ES-I3 (cell line): ENCODE measurements around the gene PTPRE.

Source experiments
- H3K36me3 ChIP-seq: 2 replicates; pipeline ENCODE4 v1.6.1; 2013; ENCODE audit warnings: mild to moderate bottlenecking, low read length, control low read depth, moderate library complexity; ENCODE audit not compliant: insufficient read depth
- H3K4me1 ChIP-seq: 2 replicates; pipeline ENCODE4 v1.6.1; 2013; ENCODE audit warnings: mild to moderate bottlenecking, control low read depth, low read length; ENCODE audit not compliant: insufficient read depth
- H3K9ac ChIP-seq: 2 replicates; pipeline ENCODE4 v1.6.1; 2013; ENCODE audit warnings: low read depth, mild to moderate bottlenecking, low read length, moderate library complexity
- H3K9me3 ChIP-seq: 2 replicates; pipeline ENCODE4 v1.6.1; 2013; ENCODE audit warnings: mild to moderate bottlenecking, low read length, moderate library complexity; ENCODE audit not compliant: control insufficient read depth, insufficient read depth

PTPRE gene

DNA sequence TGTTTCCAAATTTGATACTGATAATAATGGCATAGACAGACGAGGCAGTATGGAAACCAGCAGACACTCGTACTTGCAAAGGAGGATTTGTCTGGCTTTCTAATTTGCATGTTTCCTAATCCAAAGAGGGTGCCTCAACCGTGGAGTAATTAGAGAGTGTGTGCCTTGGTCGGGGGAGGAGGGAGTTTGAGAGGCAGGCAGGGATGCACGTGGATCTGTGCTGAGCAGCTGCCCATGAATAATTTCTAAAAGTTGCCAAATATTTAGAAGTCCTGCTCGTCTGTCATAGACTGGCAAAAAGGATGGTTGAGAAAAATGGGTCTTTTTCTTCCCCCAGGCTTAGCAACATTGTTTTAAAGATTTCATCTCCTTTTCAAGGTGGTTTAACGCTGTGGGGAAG, 69.4 kb downstream of the PTPRE start:
- Histone ChIP-seq H3K4me1 (peaks cover 3% of the 10 kb centered on the region; the same call in 1 of the 2 replicates), H3K36me3 (no peaks in the 10 kb centered on the region), H3K9ac (no peak overlapping the region), H3K9me3 (peaks cover 6% of the 10 kb centered on the region; the same call in 1 of the 2 replicates)

GRCh38 chr10:127976701-127977356, 69.9 kb downstream of the PTPRE start:
- H3K9me3 ChIP-seq: peaks cover 6% of the 10 kb centered on the region; the same call in 1 of the 2 replicates
- peaks cover 3% of the 10 kb centered on the region; the same call in 1 of the 2 replicates for H3K4me1 ChIP-seq
- no peak overlapping the region for H3K9ac ChIP-seq
- H3K36me3 ChIP-seq: no peaks in the 10 kb centered on the region

DNA sequence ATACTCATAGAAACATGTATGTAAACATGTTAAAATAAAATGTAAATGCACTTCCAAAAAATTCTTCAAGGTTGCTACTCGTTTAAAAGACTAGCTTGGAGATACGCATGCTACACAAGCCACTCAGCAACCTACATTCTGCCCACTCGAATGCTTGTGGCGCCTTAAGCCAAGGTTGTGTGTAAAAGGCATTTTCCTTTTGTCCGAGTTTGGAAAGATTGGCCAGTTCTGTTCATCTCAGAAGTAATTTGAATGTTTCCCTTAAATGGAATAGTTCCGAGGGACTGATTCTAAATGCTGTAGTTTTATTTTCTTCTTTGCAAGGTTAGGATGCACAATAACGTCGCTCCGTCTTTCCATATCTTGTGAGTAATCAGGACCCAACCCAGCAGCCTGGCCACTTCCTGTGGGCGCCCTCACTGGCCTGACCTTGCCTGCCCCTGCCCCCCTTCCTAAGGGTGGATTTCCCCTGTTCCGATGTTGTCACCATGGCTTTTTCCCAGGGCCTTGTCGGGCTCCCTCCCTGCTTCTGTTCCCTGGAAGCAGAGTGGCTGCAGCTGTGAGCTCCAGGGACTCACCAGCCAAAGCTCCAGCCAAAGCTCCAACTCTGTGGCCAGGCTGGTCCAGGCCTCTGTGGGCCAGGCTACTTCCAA, 70.6 kb downstream of the PTPRE start:
- Histone ChIP-seq H3K4me1 (peaks cover 3% of the 10 kb centered on the region; the same call in 1 of the 2 replicates), H3K9ac (no peak overlapping the region), H3K36me3 (no peaks in the 10 kb centered on the region), H3K9me3 (peaks cover 6% of the 10 kb centered on the region; the same call in 1 of the 2 replicates)

GRCh38 chr10:127978481-127978880, 71.6 kb downstream of the PTPRE start:
- H3K36me3 ChIP-seq: no peaks in the 10 kb centered on the region
- no peak overlapping the region for H3K9ac ChIP-seq
- H3K4me1 ChIP-seq: peaks cover 3% of the 10 kb centered on the region; the same call in 1 of the 2 replicates
- H3K9me3 ChIP-seq: peaks cover 6% of the 10 kb centered on the region; the same call in 1 of the 2 replicates

- peaks cover 6% of the 10 kb centered on the region; the same call in 1 of the 2 replicates for H3K9me3 ChIP-seq
- no peak overlapping the region for H3K9ac ChIP-seq
- no peaks in the 10 kb centered on the region for H3K36me3 ChIP-seq
- peaks cover 3% of the 10 kb centered on the region; the same call in 1 of the 2 replicates for H3K4me1 ChIP-seq
These were observed 72.1 kb downstream of the PTPRE start for GRCh38 chr10:127979045-127979444.

GRCh38 chr10:127979566-127979965, 72.7 kb downstream of the PTPRE start:
- H3K4me1 ChIP-seq: peaks cover 3% of the 10 kb centered on the region; the same call in 1 of the 2 replicates
- no peaks in the 10 kb centered on the region for H3K36me3 ChIP-seq
- H3K9ac ChIP-seq: no peak overlapping the region
- peaks cover 6% of the 10 kb centered on the region; the same call in 1 of the 2 replicates for H3K9me3 ChIP-seq

- no peaks in the 10 kb centered on the region for H3K36me3 ChIP-seq
- H3K9ac ChIP-seq: no peak overlapping the region
- H3K9me3 ChIP-seq: peaks cover 6% of the 10 kb centered on the region; the same call in 1 of the 2 replicates
- H3K4me1 ChIP-seq: peaks cover 3% of the 10 kb centered on the region; the same call in 1 of the 2 replicates
These were observed 74.0 kb downstream of the PTPRE start for GRCh38 chr10:127980898-127981297.

DNA sequence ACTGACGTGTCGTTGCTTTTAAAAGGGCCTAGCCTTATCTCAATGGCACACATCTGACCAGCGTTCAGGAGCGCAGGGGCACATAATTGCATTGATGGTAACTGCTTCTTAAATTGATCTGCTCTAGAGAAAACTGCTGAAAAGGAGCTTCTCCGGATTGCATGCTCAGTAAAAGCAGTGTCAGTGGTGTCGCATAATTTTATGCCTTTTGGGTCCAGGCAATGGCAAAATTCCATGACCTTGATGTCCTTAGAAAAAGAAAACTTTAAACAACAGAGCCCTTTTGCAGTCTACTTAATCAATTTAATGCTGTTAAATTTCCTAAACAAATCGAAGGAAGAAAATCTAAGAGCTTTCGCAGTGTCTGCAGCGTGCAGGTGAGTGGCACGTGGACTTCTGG, 75.7 kb downstream of the PTPRE start:
- H3K36me3 ChIP-seq: no peaks in the 10 kb centered on the region
- no peak overlapping the region for H3K9ac ChIP-seq
- H3K4me1 ChIP-seq: no peaks in the 10 kb centered on the region
- peaks cover 6% of the 10 kb centered on the region; the same call in 1 of the 2 replicates for H3K9me3 ChIP-seq

GRCh38 chr10:127983344-127984100, 76.6 kb downstream of the PTPRE start:
- Histone ChIP-seq H3K9ac (no peak overlapping the region), H3K36me3 (no peaks in the 10 kb centered on the region), H3K4me1 (no peaks in the 10 kb centered on the region), H3K9me3 (peaks cover 6% of the 10 kb centered on the region; the same call in 1 of the 2 replicates)

DNA sequence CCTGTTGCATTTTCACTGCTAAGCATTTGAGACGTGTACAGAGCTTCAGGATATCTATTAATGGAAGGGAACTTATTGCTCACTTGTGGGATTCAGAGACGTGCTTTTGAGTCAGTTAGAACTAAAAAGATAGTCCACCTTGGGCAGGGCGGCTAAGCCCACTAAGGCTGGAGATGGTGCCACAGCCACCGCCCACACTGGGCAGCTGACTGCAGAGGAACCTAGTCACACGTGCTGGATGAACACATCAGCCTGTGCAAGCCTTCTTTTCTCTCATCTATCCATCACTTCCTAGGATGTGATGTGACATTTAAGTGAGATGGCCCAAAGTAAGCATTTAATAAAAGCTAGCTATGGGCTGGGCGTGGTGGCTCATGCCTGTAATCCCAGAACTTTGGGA, 78.0 kb downstream of the PTPRE start:
- Histone ChIP-seq H3K9me3 (peaks cover 6% of the 10 kb centered on the region; the same call in 1 of the 2 replicates), H3K4me1 (no peaks in the 10 kb centered on the region), H3K36me3 (no peaks in the 10 kb centered on the region), H3K9ac (no peak overlapping the region)

DNA sequence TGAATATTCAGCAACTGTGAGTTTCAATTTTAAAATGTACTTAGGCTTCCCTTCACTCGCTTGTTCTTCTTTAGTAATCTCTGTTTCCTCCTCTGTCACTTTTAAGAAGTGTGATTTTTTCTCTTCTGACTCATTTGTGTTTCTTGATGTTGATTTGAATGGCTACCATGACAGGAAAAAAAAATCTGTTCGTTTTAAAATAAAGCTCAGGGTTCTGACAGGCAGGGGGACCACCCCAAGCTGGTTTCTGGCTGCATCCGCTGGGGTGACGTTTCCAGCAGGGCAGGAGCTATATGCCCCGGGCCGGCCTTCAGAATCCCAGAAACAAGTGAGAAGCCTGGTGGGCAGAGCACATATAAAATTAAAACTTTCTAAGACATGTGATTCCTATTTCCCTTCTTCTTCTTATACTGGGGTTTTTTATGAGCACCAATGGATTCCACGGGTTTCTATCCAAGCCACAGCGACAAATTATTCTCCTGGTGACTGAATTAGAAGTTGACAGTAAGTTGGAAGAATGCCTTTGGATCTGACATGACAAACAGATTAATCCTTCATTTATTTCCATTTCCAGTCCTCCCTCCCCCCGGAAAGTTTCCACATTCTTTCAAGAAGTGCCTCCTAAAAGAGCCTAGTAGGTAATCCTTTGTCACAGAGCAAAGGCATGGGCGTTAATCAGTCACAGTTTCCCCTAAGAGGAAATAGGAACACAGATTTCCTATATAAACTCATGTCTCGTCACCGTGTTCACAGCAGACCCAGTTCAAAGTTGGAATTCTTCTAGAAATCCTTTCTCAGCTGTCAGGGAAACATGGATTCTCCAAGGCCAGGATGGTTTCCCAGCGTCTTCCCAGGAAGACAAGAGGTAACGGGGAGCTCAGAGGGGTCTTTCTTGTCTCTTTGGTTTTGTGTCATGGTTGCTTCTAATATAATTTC, 79.9 kb downstream of the PTPRE start:
- no peaks in the 10 kb centered on the region for H3K4me1 ChIP-seq
- H3K9ac ChIP-seq: no peak overlapping the region
- H3K9me3 ChIP-seq: no peaks in the 10 kb centered on the region
- no peaks in the 10 kb centered on the region for H3K36me3 ChIP-seq

DNA sequence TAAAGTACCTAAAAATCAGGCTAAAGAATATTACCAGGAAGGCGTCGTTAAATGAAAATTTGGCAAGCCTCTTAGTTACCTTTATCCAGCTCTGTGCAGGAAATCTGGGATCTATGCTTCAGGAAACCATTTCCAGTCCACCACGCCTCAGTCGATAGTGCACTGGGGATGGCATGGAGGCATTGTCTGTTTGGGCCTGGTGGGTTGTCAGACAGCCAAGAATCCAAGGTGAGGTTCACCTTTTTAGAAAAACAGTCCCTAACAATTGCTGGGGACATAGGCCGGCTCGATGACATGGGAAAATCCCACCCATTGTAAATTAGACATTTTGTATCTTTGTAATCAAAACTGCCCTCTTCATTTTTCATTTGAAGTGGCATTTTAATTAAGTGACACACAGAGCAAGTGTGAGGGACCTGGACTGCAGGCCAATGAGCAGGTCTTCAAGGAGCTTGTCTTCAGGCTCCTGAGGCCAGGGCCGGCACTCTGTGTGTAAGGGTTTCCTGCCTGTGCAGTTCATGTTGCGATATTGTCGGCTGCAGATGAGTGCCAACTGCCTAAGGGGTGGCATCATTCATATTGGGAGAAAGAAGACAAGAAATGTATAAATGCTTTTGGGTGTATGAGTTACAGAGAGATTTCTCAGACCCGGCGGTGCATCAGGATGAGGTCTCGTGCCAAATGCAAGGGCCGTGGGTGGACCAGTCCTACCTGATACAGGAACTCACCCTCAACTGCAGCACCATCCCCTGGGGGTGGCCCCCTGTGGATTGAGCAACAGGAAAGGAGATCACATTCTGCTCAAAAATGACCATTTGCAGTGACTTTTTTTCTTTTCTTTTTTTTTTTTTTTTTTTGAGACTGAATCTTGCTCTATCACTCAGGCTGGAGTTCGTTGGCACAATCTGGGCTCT, 80.8 kb downstream of the PTPRE start:
- Histone ChIP-seq H3K9ac (no peak overlapping the region), H3K4me1 (no peaks in the 10 kb centered on the region), H3K9me3 (no peaks in the 10 kb centered on the region), H3K36me3 (no peaks in the 10 kb centered on the region)

DNA sequence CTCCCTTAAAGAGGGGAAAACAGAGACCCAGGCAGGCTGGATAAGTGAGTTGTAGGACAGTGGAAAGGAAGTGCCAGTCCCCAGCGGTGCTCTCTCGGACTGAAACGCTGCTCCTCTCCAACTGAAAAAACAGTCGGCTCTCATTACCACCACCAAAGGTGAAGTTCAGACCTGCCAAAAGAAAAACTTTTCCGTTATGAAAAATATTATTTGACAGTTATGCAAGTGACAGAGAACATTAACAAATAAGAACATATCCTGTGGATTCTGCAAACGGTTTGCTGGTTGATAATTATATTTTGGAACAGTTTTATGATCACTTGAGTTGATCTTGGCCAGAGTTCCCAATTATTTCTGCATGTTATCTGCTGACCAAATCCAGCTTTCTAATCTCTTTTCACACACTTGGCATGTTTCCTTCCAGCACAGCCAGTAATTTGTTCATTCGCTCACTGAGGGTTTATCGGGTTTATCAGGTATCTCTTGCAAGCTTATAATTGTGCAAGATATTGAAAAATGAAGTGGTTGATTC, 82.6 kb downstream of the PTPRE start:
- Histone ChIP-seq H3K9ac (no peak overlapping the region), H3K36me3 (no peaks in the 10 kb centered on the region), H3K9me3 (no peaks in the 10 kb centered on the region), H3K4me1 (no peaks in the 10 kb centered on the region)
